Hepatocyte (in vitro differentiated cells): ENCODE results near the gene NADK.

Source experiments
- CTCF ChIP-seq: fragments of 200-600 bp; sonication (generic); IDR thresholded peaks from 2 replicates; pipeline ENCODE4 v1.5.1; 2016; ENCODE audit warnings: antibody characterized with exemption, mild to moderate bottlenecking; ENCODE audit not compliant: poor library complexity
- EZH2 ChIP-seq: fragments of 200-600 bp; sonication (generic); IDR thresholded peaks from 2 replicates; pipeline ENCODE4 v1.6.1; 2016; ENCODE audit warnings: antibody characterized with exemption, mild to moderate bottlenecking, borderline replicate concordance
- EZH2phosphoT487 ChIP-seq: fragments of 200-600 bp; sonication (generic); IDR thresholded peaks from one replicate; pipeline ENCODE4 v1.6.1; 2018; ENCODE audit warnings: antibody characterized with exemption, mild to moderate bottlenecking, low read depth, moderate library complexity; ENCODE audit not compliant: unreplicated experiment, severe bottlenecking

GRCh38 chr1:1794999-1795398 is 16.7 kb upstream of the NADK start:
- no peak for TF ChIP-seq CTCF
- TF ChIP-seq EZH2 = no peak
- no peak for TF ChIP-seq EZH2phosphoT487
